ENCODE results near the gene NAP1L5. TPM values are rescaled to one million over a fixed set of nuclear protein-coding genes. Genes with fewer than 3 reads are reported as not detected.

NAP1L5 gene, protein sequence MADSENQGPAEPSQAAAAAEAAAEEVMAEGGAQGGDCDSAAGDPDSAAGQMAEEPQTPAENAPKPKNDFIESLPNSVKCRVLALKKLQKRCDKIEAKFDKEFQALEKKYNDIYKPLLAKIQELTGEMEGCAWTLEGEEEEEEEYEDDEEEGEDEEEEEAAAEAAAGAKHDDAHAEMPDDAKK
- not detected in 2 replicates for total RNA-seq (2014; rRNA removed; shearing (Covaris generic))

DNA sequence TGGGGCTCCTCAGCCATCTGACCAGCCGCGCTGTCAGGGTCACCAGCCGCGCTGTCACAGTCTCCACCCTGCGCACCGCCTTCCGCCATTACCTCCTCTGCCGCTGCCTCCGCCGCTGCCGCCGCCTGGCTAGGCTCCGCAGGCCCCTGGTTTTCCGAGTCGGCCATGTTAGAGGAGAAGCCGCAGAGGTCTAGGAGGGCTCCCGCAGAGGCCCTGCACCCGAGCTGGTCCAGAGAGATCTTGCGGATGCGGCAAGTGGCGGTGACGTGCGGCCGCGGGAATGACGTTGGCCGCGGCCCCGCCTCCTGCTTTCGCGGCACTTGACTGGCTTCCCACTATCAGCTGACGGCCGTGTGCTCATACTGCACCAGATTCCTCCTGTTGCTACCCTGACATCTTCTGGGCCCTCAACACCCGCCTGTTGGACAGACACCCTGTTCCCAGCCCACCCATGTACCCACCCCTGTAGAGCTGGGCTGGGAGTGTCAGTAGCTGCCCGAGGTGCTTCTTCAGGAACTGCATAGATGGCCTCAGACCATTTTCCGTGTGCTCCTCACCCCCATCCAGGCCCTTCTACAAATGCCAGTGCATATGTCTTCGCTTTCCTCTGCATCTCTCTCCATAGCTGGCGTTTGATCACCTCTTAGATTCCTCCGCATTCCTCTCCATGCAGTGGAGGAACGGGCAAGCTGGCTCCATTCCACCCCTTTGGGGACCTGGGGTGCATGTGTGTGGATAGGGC is at the start of gene NAP1L5:
Gene NAP1L5, minus strand, starts transcription at position 242 of the 742 bp plus-strand sequence. Its CDS starts 75 bp downstream, at position 167.
- DNase-seq (ENCODE audit: low spot score) = no peak

DNA sequence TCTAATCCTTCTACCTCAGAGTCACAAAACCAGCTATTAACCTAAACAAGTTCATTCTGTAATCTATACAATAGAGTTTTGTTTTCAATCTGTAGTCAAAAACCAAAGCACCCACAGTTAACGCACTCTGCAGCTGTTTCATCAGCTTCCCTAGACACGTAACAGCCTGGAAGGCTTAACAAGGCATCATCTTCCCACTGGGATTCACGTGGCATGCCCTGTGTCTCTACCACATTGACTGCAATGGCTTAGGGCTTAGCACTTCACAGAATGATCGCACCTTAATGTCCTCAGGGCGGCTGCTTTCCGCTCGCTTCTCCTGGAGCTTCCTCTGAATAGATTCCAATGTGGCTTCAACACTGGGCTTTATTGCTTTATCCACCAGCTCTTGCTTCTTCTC is 49.7 kb upstream of the NAP1L5 start:
- no peak for DNase-seq (ENCODE audit: low spot score)

DNA sequence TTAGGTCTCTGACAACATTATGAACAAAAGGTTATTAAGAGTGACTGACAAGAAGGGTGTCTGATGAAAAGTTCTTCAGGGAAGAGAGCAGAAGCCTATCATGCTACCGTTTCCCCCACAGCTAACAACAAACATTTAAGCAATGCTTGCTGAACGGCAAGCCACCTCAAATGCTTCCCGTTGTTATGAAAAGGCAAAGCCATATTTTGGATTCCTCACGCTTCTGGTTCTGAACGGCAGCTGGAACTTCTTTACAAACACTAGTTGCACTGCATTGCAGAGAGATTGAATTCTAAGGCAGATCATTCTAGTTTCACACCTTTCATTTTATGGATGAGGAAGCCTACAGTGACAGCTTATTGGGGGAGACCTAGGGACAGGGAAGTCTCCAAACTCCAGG is 48.6 kb upstream of the NAP1L5 start:
- DNase-seq (ENCODE audit: low spot score) = no peak

DNA sequence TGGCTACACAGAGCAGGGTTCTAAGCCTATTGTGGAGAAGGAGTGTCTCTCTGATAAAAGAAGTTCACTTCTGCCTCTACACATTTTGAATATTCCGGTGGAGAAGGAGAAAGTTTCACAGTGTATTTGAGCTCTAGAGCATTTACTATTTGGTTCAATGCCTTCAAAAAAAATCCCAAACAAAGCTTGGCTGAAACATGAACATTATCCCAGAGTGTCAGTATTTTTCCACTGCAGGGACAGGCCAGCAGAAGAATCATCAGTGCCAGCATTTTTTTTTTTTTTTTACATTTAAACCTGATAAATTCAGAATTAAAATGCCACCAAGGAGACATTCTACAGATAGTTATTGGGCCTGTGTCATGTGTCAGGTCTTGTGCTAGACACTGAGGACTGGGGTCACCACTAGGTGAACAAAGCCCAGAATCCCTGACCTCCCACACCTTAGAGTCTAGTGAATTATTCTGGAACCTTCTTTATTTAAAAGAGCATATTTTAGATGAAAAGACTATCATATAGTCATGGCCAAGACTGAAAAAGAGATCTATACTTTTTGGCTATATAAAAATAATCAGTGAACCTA is 48.0 kb upstream of the NAP1L5 start:
- DNase-seq (ENCODE audit: low spot score) = no peak

DNA sequence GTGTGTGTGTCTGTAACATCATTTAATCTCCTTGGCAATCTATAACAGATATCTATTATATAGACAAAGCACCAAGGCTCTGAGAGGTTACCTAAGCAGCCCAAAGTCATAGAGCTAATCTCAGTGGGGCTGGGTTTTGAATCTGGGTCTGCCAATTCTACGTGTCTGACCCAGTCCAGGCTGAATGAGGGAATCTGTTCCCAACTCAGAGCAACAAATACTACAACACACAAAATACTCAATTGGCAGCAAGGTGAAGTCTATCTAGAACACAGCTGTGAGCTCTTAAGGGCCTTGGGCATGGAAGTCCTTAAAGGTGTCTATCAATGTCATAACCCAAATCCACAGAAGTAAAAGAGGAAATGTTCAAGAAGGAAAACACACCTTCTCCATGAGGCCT is 47.5 kb upstream of the NAP1L5 start:
- DNase-seq (ENCODE audit: low spot score) = no peak

DNA sequence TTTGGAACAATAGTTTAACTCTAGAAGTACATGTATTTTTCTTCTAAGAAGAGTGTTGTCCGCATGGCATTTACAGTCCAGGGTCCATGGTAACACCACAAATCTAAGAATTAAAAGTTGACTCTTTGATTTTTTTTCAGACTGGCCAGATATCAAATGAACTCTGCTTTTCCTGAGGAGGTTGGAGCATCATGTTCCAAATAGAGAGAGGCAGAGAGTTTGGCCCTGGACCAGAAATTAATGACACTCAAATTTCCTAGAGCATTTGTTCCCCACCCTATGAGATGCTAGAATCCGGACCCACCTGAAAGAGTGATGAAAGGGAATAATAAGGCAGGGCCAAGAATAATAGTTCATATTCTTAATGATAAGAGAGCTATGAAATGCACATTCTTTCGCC is 47.0 kb upstream of the NAP1L5 start:
- DNase-seq (ENCODE audit: low spot score) = no peak

DNA sequence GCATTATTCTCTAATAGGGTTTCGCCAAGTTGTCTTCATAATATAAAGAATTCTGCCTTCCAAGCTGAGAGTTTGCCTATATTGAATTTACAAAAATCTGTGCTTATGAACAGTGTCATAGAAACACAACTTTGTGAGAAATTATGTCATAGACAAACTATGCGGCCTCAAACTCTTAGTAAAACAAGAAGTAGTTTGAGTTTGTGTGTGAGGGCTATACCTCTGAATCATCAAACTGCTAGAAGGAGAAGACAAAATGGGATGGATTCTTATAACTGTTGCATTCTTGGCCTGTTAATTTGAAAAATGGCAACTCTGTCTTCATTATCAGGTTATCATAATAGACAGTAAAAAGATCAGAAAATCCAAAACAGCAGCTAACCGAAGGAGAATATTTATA is 46.1 kb upstream of the NAP1L5 start:
- no peak for DNase-seq (ENCODE audit: low spot score)

DNA sequence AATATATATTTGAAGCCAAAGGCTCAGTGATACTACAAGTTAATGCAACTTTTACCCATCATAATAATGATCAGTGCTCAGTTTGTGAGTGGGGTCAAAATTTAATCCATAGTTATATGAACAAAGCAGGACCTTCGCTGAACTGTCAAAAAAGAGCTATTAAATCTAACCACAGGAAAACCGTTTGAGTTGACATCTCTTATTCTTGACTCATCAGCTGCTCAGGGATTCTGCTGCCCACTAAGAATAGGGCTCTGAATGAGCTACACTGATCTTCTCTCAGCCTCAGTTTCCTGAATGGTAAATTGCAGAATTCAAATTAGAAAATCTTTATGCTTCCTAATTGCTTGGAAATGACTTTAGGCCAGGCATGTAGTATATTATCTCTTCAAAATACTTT is 44.9 kb upstream of the NAP1L5 start:
- DNase-seq (ENCODE audit: low spot score) = no peak

DNA sequence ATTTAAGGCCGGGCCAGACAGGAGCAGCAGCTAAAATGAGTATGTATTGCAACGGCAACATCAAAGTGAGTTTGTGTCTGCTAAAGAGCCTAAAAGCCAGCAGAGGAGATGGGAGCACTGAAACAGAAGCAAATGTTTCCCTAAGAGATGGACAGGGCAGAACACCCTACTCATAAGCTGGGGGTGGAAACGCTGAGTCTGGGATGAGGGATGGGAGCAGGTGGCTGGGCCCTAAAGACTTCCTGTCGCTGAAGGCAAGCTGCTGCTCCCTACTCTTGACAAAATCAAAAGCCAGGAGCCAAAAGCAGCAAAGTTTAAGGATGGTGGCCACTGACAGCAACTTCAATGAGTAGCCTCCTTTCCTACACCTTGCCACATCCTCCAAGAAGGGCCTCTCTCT is 40.6 kb upstream of the NAP1L5 start:
- no peak for DNase-seq (ENCODE audit: low spot score)

DNA sequence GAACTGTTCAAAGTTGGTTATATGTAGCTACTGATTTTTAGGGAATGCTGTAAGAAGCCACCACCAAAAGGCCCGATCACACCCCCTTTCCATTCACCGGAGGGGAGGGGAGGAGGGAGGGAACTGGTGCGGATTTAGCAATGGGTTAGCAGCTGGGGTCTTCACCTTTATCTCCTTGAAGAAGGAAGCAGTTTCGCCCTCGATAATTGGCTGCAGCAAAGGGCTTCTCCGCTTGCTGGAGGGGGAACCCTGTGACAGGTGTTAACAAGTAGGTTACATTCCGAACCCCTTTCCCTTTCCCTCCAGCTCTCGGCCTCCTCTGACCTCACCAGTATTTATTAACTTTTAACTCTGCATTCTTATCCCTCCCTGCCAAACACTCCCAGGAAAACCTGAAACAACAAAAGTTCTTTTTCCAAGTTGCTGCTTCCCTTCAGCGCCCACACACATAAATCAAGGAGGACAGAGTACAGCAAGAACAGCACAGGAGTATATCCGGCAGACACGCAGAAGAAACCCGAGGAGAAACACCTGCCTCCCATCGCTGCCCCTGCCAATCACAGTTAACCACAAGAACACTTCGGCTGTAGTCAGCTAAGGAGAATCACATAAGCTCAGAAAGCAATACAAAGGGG is 39.8 kb upstream of the NAP1L5 start:
- DNase-seq (ENCODE audit: low spot score) = no peak

DNA sequence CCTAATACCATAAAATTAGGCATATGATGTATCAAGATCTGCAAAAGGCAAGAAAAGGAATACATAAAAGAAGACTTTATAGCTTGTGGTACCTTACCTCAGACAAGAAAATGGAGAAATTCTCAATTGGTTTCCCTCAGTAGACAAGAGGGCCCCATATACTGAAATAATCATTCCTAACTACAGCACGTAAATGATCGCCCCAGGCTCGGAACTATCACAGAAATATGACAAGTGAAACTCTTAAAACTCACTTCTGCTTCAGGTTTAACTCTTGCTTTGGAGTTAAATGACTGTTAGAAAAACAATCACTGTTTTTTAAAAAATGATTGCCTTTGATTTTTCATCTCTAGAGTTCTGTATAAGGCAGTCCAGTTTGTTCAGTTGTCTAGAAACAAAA is 38.6 kb upstream of the NAP1L5 start:
- no peak for DNase-seq (ENCODE audit: low spot score)

DNA sequence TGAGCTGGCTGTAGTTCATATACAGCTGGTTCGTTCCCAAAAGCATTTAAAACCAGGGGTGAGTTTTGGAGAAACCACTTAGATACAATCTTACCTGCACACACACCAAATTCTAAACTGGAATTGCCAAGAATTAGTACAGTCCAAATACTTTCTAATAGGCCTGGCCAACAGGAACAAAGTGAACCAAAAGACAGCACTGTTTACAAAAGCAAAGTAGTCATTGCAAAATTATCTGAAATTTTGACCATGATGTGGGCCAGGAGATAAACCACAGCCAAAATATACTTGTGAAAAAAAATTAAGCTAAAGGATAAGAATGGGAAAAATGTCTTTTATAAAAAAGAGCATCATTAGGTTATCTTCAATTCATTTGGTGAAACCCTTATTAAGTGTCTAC is 37.9 kb upstream of the NAP1L5 start:
- DNase-seq (ENCODE audit: low spot score) = no peak

DNA sequence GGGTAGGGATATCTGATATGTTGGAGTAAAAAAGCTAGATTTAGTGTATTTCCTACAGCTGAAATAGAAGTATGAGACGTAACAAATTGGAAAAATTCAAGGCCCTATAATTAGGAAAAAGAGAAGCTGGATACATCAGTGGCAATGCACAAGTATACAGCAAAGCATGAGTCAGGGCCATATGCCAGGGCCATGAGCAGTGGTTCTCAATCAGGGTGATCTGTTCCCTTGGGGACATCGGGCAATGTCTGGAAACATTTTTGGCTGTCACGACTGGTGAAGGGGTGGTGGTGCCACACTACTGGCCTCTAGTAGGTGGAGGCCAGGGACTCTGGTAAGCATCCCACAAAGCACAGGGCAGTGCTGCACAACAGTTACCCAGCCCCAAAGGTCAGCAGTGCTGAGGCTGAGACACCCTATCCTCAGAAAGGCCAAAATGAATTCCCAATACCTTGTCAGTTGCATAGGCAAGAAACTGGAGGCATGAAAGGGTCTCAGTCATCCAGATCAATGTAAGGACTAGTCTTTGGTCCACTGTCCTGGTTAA is 36.8 kb upstream of the NAP1L5 start:
- DNase-seq (ENCODE audit: low spot score) = no peak

DNA sequence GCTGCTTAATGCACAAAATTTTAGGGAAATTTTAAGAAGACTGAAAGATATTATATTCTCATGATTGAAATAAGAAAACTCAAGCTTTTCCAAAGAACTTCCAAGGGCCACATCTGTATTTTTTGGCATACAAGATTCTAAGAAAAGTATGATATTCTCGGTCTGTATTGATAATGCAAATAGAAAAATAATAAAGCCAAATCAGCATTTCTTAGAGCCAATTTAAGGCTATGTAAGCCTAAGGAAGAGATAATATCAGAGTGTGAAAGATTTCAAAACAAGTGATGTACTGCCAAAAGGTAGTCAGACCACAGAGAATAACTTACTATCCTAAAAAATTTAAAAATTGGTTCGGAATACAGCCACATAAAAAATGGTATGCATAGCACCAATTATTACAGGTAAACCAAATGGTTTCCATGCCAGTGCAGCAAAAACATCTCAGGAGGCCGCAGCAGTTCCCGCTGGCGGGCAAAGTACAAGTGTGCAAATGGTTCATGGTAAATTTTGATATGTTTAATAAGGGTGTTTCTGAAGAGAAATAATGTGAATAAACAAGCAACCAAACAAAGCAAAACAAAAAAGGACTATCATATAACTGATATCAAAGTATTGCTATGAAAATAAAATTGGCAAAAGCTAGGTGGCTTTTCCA is 35.2 kb upstream of the NAP1L5 start:
- no peak for DNase-seq (ENCODE audit: low spot score)

DNA sequence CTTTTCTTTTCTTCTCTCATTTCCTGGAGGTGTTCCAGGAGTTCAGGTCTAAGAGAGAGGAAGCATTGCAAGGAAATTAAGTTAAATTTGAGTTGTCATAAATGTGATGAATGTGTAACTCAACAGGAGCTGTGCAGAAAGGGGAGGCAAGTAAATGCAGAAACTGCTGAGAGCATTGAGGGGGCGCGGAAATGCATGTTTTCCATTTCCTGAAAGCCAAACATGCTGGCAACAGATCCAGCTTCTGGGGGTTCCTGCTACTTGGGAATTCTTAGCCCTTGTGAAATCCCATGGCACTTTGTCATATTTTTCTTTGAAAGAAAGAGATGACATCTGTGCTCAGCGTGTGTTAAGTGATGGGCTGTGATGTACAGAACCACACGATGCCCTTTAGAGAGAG is 33.8 kb upstream of the NAP1L5 start:
- DNase-seq (ENCODE audit: low spot score) = no peak

DNA sequence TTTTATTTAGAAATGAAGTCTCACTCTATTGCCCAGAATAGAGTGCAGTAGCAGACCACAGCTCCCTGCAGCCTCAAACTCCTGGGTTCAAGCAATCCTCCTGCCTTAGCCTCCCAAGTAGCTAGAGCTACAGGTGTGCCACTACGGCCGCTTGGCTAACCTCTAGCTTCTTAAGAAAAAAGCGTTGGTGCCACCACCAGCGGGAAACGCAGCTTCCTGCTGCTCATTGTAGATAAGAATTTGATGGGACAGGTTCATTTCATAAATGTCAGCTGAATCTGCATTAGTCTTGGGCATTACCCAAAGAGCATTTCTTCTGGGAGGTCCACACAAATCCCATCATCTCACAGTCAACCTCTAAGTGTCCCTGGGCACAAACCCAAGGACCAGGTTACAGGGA is 33.2 kb upstream of the NAP1L5 start:
- no peak for DNase-seq (ENCODE audit: low spot score)

DNA sequence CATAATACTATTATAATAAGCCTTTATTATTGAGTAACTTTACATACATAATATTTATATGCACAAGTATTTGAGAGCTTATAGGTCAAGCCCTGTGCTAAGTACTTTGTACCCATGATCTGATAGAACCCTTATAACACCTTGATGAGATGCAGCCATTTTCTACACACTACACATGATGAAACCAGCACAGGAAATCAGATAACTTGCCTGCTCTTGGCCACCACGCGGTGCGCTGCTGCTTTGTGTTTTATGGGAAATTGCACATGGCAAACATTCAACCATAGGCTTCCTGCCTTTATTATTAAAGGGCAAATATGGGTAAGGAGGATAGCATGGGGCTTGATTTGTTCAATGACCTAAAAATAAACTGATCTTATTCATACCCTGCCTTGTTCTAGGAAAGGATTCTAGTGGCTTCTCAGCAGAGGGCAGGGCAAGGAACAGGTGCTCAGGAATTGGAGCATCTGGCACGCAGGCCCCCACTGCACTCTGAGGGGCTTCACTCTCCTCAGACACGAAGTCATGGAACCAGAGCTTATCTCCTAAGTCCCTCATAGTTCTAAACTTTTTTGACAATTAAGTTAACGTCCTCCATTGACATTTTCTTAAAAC is 31.6 kb upstream of the NAP1L5 start:
- no peak for DNase-seq (ENCODE audit: low spot score)

DNA sequence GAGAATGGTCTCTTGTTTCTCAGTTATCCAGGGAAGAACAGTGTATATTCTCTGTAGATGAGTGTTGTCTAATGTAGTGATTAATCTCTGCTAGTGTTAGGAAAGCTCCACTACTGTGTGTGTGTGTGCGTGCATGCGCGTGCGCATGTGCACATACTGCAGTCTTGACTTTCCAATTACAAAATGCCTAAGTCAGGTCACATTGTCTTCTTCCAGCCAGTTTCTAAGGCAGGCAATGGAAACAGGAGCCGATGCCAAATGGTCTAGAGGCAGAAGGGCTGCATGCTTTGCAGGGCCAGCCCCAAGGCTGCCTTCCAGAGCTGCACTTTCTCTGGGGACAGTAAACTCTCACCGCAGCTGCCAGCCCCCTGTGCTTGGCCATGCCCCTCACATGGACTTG is 30.5 kb upstream of the NAP1L5 start:
- DNase-seq (ENCODE audit: low spot score) = no peak

DNA sequence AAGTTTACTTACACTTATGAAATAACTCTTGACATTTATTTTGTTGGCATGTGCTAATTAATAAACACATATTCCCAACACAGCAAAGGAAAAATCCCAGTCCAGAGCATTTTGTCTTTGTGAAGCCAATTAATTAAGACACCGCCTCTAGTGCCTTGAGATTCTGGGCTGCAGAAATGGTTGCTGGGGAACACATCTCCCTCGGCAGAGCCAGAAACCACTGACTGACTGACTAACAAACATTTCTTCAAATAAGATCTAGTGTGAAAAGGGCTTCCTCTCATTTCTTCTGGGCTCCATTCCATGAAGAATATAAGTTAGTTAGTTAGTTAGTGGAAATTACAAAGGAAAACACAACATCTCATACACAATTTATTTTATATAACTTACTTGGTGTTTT is 28.4 kb upstream of the NAP1L5 start:
- DNase-seq (ENCODE audit: low spot score) = no peak

DNA sequence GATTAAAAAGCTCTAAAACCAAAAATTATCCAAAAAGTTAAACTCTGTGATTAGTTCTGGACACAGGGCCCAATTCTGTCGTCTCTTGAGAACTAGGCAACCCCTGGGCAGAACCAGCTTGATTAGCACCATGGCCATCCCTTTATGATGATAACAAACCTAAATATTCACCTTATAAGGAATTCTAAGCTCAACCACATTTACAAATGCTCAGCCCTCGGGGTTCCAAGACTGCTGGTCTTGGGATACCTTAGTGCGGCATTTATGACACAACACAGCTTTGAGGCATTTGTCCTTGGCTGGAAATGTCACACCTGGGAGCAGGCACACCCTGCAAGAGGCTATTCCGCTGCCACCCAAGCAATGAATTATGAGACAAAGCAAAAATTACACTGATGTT is 27.5 kb upstream of the NAP1L5 start:
- no peak for DNase-seq (ENCODE audit: low spot score)

DNA sequence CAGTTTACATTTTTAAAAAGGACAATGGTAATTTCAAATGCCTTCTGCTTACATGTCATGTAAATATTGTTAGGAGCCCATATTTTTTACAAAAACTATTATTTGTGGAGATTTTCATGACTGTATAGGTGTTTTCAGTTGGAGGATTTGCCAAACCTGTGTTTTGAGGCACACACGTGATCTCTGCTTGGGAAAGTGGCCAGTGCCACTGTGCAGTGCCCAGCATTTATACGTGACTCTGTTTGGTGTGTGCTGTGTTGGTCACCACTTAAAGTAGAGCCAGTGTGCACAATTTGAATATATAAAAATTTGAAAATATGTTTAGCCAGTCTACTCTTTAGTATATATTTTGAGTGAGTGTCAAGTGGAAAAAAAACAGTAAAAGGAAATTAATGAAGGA is 26.8 kb upstream of the NAP1L5 start:
- DNase-seq (ENCODE audit: low spot score) = no peak

DNA sequence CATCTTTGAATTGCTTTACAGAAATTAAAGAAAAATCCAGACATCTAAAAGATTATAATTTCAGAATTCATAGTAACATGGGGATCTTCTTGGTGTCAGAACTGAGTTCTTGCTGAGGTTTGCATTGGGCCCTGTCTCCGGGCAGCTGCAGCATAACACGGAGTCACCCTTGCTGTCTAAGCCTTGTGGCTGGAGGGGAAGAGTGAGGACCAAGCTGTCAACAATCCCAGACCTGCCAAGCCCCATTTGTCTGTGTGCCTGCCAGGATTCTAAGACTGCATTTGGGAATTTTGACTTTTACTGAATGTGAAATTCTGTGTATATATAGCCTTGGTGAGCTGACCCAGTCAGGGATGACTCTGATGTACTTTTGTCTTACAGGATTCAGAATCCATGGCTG is 25.2 kb upstream of the NAP1L5 start:
- no peak for DNase-seq (ENCODE audit: low spot score)
